Endothelial cell of umbilical vein (primary cell): ENCODE measurements around the gene DDR2. TPM values are rescaled to one million over a fixed set of nuclear protein-coding genes. Genes with fewer than 3 reads are reported as not detected.

ENCODE experiments used
- BruUV-seq: library from RNA; stranded (reverse); fragments of 400-500 nt; replicated peaks from 2 replicates; lab custom pipeline; 2021; lab: Mats Ljungman, UMichigan
- CTCF ChIA-PET: fragments of 300-600, 350-600 bp; sonication (Branson Sonifier 250); formaldehyde crosslinking; loops from one replicate; lab custom pipeline; 2021; ENCODE audit warnings: antibody characterized with exemption, inconsistent platforms; lab: Charles Lee
- POLR2A ChIA-PET: fragments of 300-600, 350-600 bp; sonication (Branson Sonifier 250); formaldehyde crosslinking; loops from one replicate; lab custom pipeline; 2021; ENCODE audit warnings: antibody characterized with exemption, inconsistent platforms; lab: Charles Lee
- DNase-seq: peaks from one replicate; pipeline ENCODE4 v3.0.0-alpha.2; 2011; ENCODE audit warnings: low read depth, low spot score
- FAIRE-seq: peaks from 2 replicates; lab custom pipeline; 2011; peaks lifted over from hg19 to GRCh38; lab: Jason Lieb, UNC
- H2AFZ ChIP-seq: 2 replicates; pipeline ENCODE4 v1.6.0; 2012; ENCODE audit warnings: low read depth, low read length, control low read depth, inconsistent platforms
- H3K27ac ChIP-seq: 2 replicates; pipeline ENCODE4 v1.5.1; 2011; ENCODE audit warnings: low read depth, mild to moderate bottlenecking, control low read depth, low read length, moderate library complexity; ENCODE audit not compliant: insufficient read depth
- H3K27me3 ChIP-seq, 2 experiments: 2 replicates each; pipeline versions ENCODE4 v1.6.0 to v1.6.1; 2011; ENCODE audit warnings: low read length in 2 of 2, mixed read lengths in 1 of 2; ENCODE audit not compliant: control insufficient read depth in 2 of 2, insufficient read depth in 2 of 2
- H3K36me3 ChIP-seq, 2 experiments: 2 replicates in 1 of 2; 3 replicates in 1 of 2; pipeline ENCODE4 v1.5.1; 2011; ENCODE audit warnings: low read length in 2 of 2, mild to moderate bottlenecking in 1 of 2, moderate library complexity in 1 of 2; ENCODE audit not compliant: control insufficient read depth in 2 of 2, insufficient read depth in 2 of 2; ENCODE audit errors: extremely low read depth in 1 of 2
- H3K4me1 ChIP-seq: 3 replicates; pipeline ENCODE4 v1.5.1; 2011; ENCODE audit warnings: mild to moderate bottlenecking, low read length; ENCODE audit not compliant: control insufficient read depth, insufficient read depth; ENCODE audit errors: extremely low read depth
- H3K4me2 ChIP-seq: 2 replicates; pipeline ENCODE4 v1.6.1; 2011; ENCODE audit warnings: low read length, control low read depth, mixed read lengths; ENCODE audit not compliant: insufficient read depth
- H3K4me3 ChIP-seq, 3 experiments: fragments of 200-600 bp in 1 of 3; sonication (generic), shearing (Covaris generic) in 1 of 3; replicated peaks in 1 of 3; 2 replicates each; pipeline ENCODE4 v1.5.1; 2011 to 2016; ENCODE audit warnings: control low read depth in 3 of 3, low read length in 3 of 3, mild to moderate bottlenecking in 2 of 3, inconsistent platforms in 1 of 3, low read depth in 1 of 3, moderate library complexity in 1 of 3; ENCODE audit not compliant: insufficient read depth in 1 of 3
- H3K79me2 ChIP-seq: 2 replicates; pipeline ENCODE4 v1.6.0; 2012; ENCODE audit warnings: low read length, inconsistent platforms; ENCODE audit not compliant: control insufficient read depth, insufficient read depth
- H3K9ac ChIP-seq: replicated peaks from 2 replicates; pipeline ENCODE3; 2011; ENCODE audit warnings: low read length, control low read depth; ENCODE audit not compliant: insufficient read depth; ENCODE audit errors: extremely low read depth
- H3K9me1 ChIP-seq: replicated peaks from 3 replicates; pipeline ENCODE4 v1.6.0; 2011; ENCODE audit warnings: mild to moderate bottlenecking, low read length; ENCODE audit not compliant: control insufficient read depth, insufficient read depth; ENCODE audit errors: extremely low read depth
- H3K9me3 ChIP-seq: replicated peaks from 2 replicates; pipeline ENCODE4 v1.5.1; 2012; ENCODE audit warnings: low read length, inconsistent platforms; ENCODE audit not compliant: control insufficient read depth, insufficient read depth
- H4K20me1 ChIP-seq: replicated peaks from 2 replicates; pipeline ENCODE3; 2011; ENCODE audit warnings: mild to moderate bottlenecking, low read length; ENCODE audit not compliant: control insufficient read depth, insufficient read depth; ENCODE audit errors: extremely low read depth
- CTCF ChIP-seq, 2 donors: IDR thresholded peaks; 1 replicate in 1 of 2; 2 replicates in 1 of 2; pipeline ENCODE4 v1.5.1; 2011; ENCODE audit warnings: low read length in 2 of 2, mild to moderate bottlenecking in 2 of 2, moderate library complexity in 2 of 2, control low read depth in 1 of 2, inconsistent platforms in 1 of 2, low read depth in 1 of 2; ENCODE audit not compliant: insufficient read depth in 1 of 2; ENCODE audit errors: extremely low read depth in 1 of 2
- EZH2 ChIP-seq: IDR thresholded peaks from 2 replicates; pipeline ENCODE4 v1.6.1; 2012; ENCODE audit warnings: borderline replicate concordance, low read depth, mild to moderate bottlenecking, moderate library complexity, low read length, inconsistent platforms; ENCODE audit not compliant: severe bottlenecking
- FOS ChIP-seq: IDR thresholded peaks from 2 replicates; pipeline ENCODE4 v1.6.1; 2011; ENCODE audit warnings: mild to moderate bottlenecking, low read length, moderate library complexity, borderline replicate concordance; ENCODE audit not compliant: insufficient read depth
- GATA2 ChIP-seq: IDR thresholded peaks from 2 replicates; pipeline ENCODE4 v1.7.0; 2011; ENCODE audit warnings: low read depth, mild to moderate bottlenecking, moderate library complexity, mixed read lengths, low read length; ENCODE audit not compliant: insufficient read length, insufficient read depth
- JUN ChIP-seq: IDR thresholded peaks from 2 replicates; pipeline ENCODE4 v1.6.1; 2011; ENCODE audit warnings: borderline replicate concordance, low read depth; ENCODE audit not compliant: insufficient read length, insufficient read depth
- MAX ChIP-seq: IDR thresholded peaks from 2 replicates; pipeline ENCODE4 v1.6.1; 2011; ENCODE audit not compliant: insufficient read depth, insufficient read length
- MYC ChIP-seq: IDR thresholded peaks from one replicate; pipeline ENCODE4 v1.6.1; 2011; ENCODE audit warnings: mild to moderate bottlenecking, low read depth, low read length
- POLR2A ChIP-seq: IDR thresholded peaks from 2 replicates; pipeline ENCODE4 v1.6.1; 2012; ENCODE audit warnings: low read depth, mild to moderate bottlenecking, control low read depth, low read length
- POLR2AphosphoS5 ChIP-seq: IDR thresholded peaks from 2 replicates; pipeline ENCODE4 v1.6.1; 2012; ENCODE audit warnings: low read depth, mild to moderate bottlenecking, control low read depth, low read length, moderate library complexity; ENCODE audit not compliant: insufficient read depth
- dilution Hi-C: fragments of 300-500 bp; cut with MboI; formaldehyde crosslinking; loops from one replicate; pipeline ENCODE4 v1.15.0; 2019; ENCODE audit warnings: low sequenced_read_pairs; ENCODE audit not compliant: extremely low pct_ligation_motif_present
- intact Hi-C: fragments of 100-400 bp; cut with micrococcal nuclease; formaldehyde crosslinking; loops from one replicate; pipeline ENCODE4 v1.10.0; 2022
- polyA plus RNA-seq, 4 experiments: library from polyadenylated mRNA; depleted of rRNA in 3 of 4; stranded (reverse) in 3 of 4; unstranded in 1 of 4; fragments of >200 nt; gene quantifications; 2 replicates each; pipeline versions ENCODE4 v1.2.1 to v1.2.3, GENCODE V29; 2011 to 2012; ENCODE audit warnings: missing spikeins in 1 of 4
- total RNA-seq: library from RNA; stranded (reverse); gene quantifications from 2 replicates; pipeline ENCODE4 v1.2.3, GENCODE V29; 2021

DDR2 gene
- total and polyA plus RNA-seq, 2 donors (not counting 3 experiments of a cell fraction or from before 2014, with no cell fraction given), result 27.8 to 30.8 TPM

GRCh38 chr1:162660574-162660973 is 28.3 kb downstream of the DDR2 start:
- TF ChIP-seq FOS, result no peak
- no peak for TF ChIP-seq GATA2
- no peak for TF ChIP-seq POLR2A
- TF ChIP-seq CTCF (IDR thresholded peaks at IDR 0.05; ENCODE audit: extremely low read depth in 1 of 2, insufficient read depth in 1 of 2, low read depth in 1 of 2, low read length in 2 of 2), result no peak
- no peak for TF ChIP-seq POLR2AphosphoS5
- no peak for TF ChIP-seq EZH2
- TF ChIP-seq JUN, result no peak
- TF ChIP-seq MYC, result no peak
- no peak for TF ChIP-seq MAX
- no peaks in the 10 kb centered on the region for H4K20me1 ChIP-seq
- H3K9me3 ChIP-seq, result no peaks in the 10 kb centered on the region
- no peaks in the 10 kb centered on the region for H3K27me3 ChIP-seq
- H3K36me3 ChIP-seq, result no peaks in the 10 kb centered on the region
- ChIA-PET CTCF (no interaction called here), POLR2A (no interaction called here)
- no peak overlapping the region for H3K4me3 ChIP-seq
- no peaks in the 10 kb centered on the region for H3K9me1 ChIP-seq
- no peak overlapping the region for H3K4me2 ChIP-seq
- no TSS peak for BruUV-seq
- no peak for DNase-seq
- no peak for FAIRE-seq
- H3K79me2 ChIP-seq, result peaks cover 9% of the 10 kb centered on the region
- H3K4me1 ChIP-seq, result peaks cover 10% of the 10 kb centered on the region
- intact Hi-C loops (no loop called here), dilution Hi-C loops (no loop called here)
- H2AFZ ChIP-seq, result no peak overlapping the region
- H3K27ac ChIP-seq, result no peak overlapping the region
- no peak overlapping the region for H3K9ac ChIP-seq
